ENCODE results near the gene LSMEM2. TPM values are rescaled to one million over a fixed set of nuclear protein-coding genes. Genes with fewer than 3 reads are reported as not detected.

Gene LSMEM2
- polyA plus RNA-seq, 2 of the 4 experiments (the other 2 are of a cell fraction), result 0.09 TPM; not detected in 1

GRCh38 chr3:50327943-50328691, 49.2 kb downstream of the LSMEM2 start, which contains the start of gene TUSC2 (continued):
- TF ChIP-seq ELK1 (IDR thresholded peaks at IDR 0.05; ENCODE audit: low read depth, low read length), result no peak
- TF ChIP-seq TP53 (CRISPR knock-in tag; IDR thresholded peaks at IDR 0.05), result no peak

GRCh38 chr3:50330330-50330729, 51.4 kb downstream of the LSMEM2 start:
- H3K9me3 ChIP-seq, result no peaks in the 10 kb centered on the region
- DNase-seq (ENCODE audit: low read depth in 1 of 2, low spot score in 1 of 2), result no peak
- peaks cover 27% of the 10 kb centered on the region for H3K4me1 ChIP-seq
- no peak for ATAC-seq
- TF ChIP-seq HMGXB4 (CRISPR knock-in tag; IDR thresholded peaks at IDR 0.05; ENCODE audit: borderline replicate concordance) (no peak), FOSL2 (IDR thresholded peaks at IDR 0.05) (no peak), FOSL2 (CRISPR knock-in tag; IDR thresholded peaks at IDR 0.05) (no peak), JUNB (IDR thresholded peaks at IDR 0.05) (no peak), NPAS2 (CRISPR knock-in tag; IDR thresholded peaks at IDR 0.05; ENCODE audit: borderline replicate concordance) (no peak), EP300 (IDR thresholded peaks at IDR 0.05) (no peak), HES2 (IDR thresholded peaks at IDR 0.05) (no peak), HOXA7 (CRISPR knock-in tag; IDR thresholded peaks at IDR 0.05) (no peak), NR3C1 (IDR thresholded peaks at IDR 0.05) (no peak), MYC (IDR thresholded peaks at IDR 0.05; ENCODE audit: borderline replicate concordance, low read length) (no peak), NFE2L2 (conservative IDR thresholded peaks at IDR 0.05; ENCODE audit: low read length) (no peak), ELK1 (IDR thresholded peaks at IDR 0.05; ENCODE audit: low read depth, low read length) (no peak), FOSB (CRISPR knock-in tag; IDR thresholded peaks at IDR 0.05) (no peak), REST (IDR thresholded peaks at IDR 0.05) (no peak), RFX5 (IDR thresholded peaks at IDR 0.05) (no peak), TFCP2L1 (CRISPR knock-in tag; IDR thresholded peaks at IDR 0.05) (no peak), TP53 (CRISPR knock-in tag; IDR thresholded peaks at IDR 0.05) (no peak)
- no peak overlapping the region for H3K27ac ChIP-seq
- FAIRE-seq, result no peak
- CTCF ChIA-PET, result interaction anchor here (1.5 kb wide), 1 partner anchor 135 kb away, joined by 3 read pairs; no protein-coding TSS in a partner anchor
- 85% methylated on average over 3 of the region's 10 CpGs for WGBS (ENCODE audit: missing lambda C conversion rate)
- no peak overlapping the region for H3K4me3 ChIP-seq
- H3K4me2 ChIP-seq, result no peak overlapping the region
- POLR2A ChIA-PET, result no interaction called here

All from A549 (cell line).